ENCODE results near the gene CEP164.

GRCh38 chr11:117408356-117408755 is 80.7 kb downstream of the CEP164 start:
- no peak for TF ChIP-seq CTCF (IDR thresholded peaks at IDR 0.05)
- no peak for TF ChIP-seq POLR2A (IDR thresholded peaks at IDR 0.05)

Measured in lower leg skin (tissue), 3 donors.